ENCODE results near the gene DNAH11.

DNAH11 gene

GRCh38 chr7:21562385-21562784, 19.5 kb downstream of the DNAH11 start:
- no peak for DNase-seq

GRCh38 chr7:21565614-21566013, 22.8 kb downstream of the DNAH11 start:
- no peak for DNase-seq

GRCh38 chr7:21566094-21566493, 23.3 kb downstream of the DNAH11 start:
- DNase-seq: no peak

- DNase-seq: no peak
Observed at GRCh38 chr7:21568762-21569161, 25.9 kb downstream of the DNAH11 start.

GRCh38 chr7:21572331-21573313, 29.8 kb downstream of the DNAH11 start:
- DNase-seq: no peak

GRCh38 chr7:21579341-21580072, 36.7 kb downstream of the DNAH11 start:
- no peak for DNase-seq

- DNase-seq: no peak
Observed at GRCh38 chr7:21580073-21580521, 37.3 kb downstream of the DNAH11 start.

GRCh38 chr7:21585070-21585724, 42.4 kb downstream of the DNAH11 start:
- no peak for DNase-seq

- DNase-seq: no peak
Observed at GRCh38 chr7:21587139-21587784, 44.4 kb downstream of the DNAH11 start.

- no peak for DNase-seq
Observed at GRCh38 chr7:21596801-21597200, 54.0 kb downstream of the DNAH11 start.

- DNase-seq: no peak
Observed at GRCh38 chr7:21603462-21603861, 60.6 kb downstream of the DNAH11 start.

GRCh38 chr7:21603972-21604749, 61.3 kb downstream of the DNAH11 start:
- DNase-seq: no peak

GRCh38 chr7:21605008-21605585, 62.3 kb downstream of the DNAH11 start:
- DNase-seq: no peak

GRCh38 chr7:21608465-21608864, 65.6 kb downstream of the DNAH11 start:
- DNase-seq: no peak

GRCh38 chr7:21611129-21611528, 68.3 kb downstream of the DNAH11 start:
- DNase-seq: no peak

- DNase-seq: no peak
Observed at GRCh38 chr7:21616091-21616490, 73.3 kb downstream of the DNAH11 start.

GRCh38 chr7:21616796-21617436, 74.1 kb downstream of the DNAH11 start:
- DNase-seq: no peak

GRCh38 chr7:21617513-21617912, 74.7 kb downstream of the DNAH11 start:
- no peak for DNase-seq

GRCh38 chr7:21617916-21618390, 75.1 kb downstream of the DNAH11 start:
- DNase-seq: no peak

- DNase-seq: no peak
Observed at GRCh38 chr7:21618706-21619105, 75.9 kb downstream of the DNAH11 start.

- no peak for DNase-seq
Observed at GRCh38 chr7:21620054-21620453, 77.2 kb downstream of the DNAH11 start.

All from CD4-positive, alpha-beta T cell treated with Interleukin-6 for 4 hours (primary cell).